Omental fat pad (tissue), 4 donors: Measurements from ENCODE around the gene SMIM32. TPM values are rescaled to one million over a fixed set of nuclear protein-coding genes. Genes with fewer than 3 reads are reported as not detected.
A peak's percentile ranks its signal among the peaks of the same experiment; 100 is the strongest.

Experiments
- ATAC-seq: fragments of 150-250 bp; one replicate; pipeline ENCODE4 v1.9.1; 2016; ENCODE audit warnings: mild to moderate bottlenecking, moderate library complexity; ENCODE audit not compliant: low FRiP score
- DNase-seq: peaks from one replicate; pipeline ENCODE4 v3.0.0-alpha.2; 2019; ENCODE audit warnings: low spot score
- total RNA-seq, 4 donors: library from RNA; depleted of rRNA; stranded (reverse); fragments of >200 nt; gene quantifications; one replicate each; pipeline ENCODE4 v1.1.0, GENCODE V29; 2016
- TF ChIP-seq, protein P1 (sequence below), 3 donors: fragments of 450-650 bp; IDR thresholded peaks; one replicate each; pipeline ENCODE4 v1.5.1; 2016 to 2017; ENCODE audit warnings: antibody characterized with exemption in 3 of 3, mild to moderate bottlenecking in 3 of 3, moderate library complexity in 2 of 3

The SMIM32 gene
- total RNA-seq, 4 donors from 2014 or later: not detected

DNA sequence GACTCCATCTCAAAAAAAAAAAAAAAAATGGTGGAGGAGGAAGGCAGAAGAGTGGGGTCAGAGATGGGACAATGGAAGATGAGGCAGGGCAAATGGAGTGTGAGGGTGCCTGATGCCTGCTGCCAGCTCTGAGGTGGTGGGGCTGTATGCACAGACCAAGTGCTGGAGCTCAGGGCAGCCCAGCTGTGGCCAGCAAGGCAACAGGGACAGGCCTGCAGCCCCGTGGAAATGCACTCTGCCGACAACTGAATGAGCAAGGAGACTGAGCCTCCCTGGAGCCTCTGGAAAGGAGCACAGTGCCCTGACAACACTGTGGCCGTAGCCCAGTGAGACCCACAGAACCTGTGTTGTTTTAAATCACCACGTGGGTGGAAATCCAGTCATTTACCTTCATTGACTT, 22.9 kb upstream of the SMIM32 start:
- ATAC-seq: no peak
- no peak for DNase-seq
- TF ChIP-seq, protein P1, sequence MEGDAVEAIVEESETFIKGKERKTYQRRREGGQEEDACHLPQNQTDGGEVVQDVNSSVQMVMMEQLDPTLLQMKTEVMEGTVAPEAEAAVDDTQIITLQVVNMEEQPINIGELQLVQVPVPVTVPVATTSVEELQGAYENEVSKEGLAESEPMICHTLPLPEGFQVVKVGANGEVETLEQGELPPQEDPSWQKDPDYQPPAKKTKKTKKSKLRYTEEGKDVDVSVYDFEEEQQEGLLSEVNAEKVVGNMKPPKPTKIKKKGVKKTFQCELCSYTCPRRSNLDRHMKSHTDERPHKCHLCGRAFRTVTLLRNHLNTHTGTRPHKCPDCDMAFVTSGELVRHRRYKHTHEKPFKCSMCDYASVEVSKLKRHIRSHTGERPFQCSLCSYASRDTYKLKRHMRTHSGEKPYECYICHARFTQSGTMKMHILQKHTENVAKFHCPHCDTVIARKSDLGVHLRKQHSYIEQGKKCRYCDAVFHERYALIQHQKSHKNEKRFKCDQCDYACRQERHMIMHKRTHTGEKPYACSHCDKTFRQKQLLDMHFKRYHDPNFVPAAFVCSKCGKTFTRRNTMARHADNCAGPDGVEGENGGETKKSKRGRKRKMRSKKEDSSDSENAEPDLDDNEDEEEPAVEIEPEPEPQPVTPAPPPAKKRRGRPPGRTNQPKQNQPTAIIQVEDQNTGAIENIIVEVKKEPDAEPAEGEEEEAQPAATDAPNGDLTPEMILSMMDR (IDR thresholded peaks at IDR 0.05): no peak

DNA sequence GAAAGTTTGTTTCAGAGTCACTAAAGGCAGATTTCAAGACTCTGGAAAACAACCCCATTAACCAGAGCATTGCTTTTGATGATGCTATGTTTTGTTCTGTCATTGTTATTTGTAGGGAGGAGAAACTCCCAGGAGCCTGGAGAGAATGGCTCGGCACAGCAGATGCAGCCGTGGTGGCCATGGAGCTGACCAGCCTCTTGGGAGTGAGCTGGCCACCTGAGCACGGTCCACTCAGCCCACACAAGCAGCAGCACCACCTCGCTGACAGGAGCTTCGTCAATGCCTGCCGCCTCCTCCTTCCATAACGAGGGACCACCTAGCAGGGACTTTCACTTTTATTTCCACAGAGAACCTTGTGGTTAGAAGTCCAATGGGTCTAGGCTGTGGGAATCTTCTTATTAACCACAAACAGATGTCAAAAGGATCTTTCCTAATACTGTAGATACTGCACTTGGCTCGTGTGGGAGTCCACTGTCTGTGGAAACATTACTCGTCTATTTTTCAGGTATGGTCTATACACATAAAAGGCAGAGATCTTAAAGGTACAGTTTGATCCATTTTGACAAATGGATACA, 21.0 kb upstream of the SMIM32 start:
- TF ChIP-seq, protein P1 (IDR thresholded peaks at IDR 0.05): no peak
- no peak for DNase-seq
- no peak for ATAC-seq

DNA sequence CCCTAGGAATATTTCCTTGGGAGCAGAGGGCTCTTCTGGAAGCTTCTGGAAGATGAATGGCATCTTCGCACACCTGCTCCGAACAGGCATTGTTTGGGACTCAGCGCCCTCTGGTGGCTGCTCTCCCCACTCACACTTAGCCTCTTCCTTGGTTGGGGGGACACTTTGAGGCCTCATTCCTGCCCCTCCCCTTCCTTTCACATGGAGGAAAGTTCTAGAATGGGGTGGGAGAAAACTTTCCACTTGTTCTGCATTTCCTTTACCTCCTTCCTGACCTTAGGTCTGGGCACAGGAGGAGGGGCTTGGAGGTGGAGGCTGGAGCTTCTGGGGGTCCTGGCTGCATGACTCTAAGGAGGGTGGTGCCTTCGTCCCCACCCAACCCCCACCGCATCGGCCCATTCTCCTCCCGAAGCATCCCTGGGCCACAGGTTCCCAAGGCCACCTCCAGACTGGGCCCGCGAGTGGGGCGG, 19.3 kb upstream of the SMIM32 start:
- ATAC-seq (no peak), DNase-seq (peak; percentile 31)
- TF ChIP-seq, protein P1 (IDR thresholded peaks at IDR 0.05): peak in 1 of 3 donors; percentile 79

DNA sequence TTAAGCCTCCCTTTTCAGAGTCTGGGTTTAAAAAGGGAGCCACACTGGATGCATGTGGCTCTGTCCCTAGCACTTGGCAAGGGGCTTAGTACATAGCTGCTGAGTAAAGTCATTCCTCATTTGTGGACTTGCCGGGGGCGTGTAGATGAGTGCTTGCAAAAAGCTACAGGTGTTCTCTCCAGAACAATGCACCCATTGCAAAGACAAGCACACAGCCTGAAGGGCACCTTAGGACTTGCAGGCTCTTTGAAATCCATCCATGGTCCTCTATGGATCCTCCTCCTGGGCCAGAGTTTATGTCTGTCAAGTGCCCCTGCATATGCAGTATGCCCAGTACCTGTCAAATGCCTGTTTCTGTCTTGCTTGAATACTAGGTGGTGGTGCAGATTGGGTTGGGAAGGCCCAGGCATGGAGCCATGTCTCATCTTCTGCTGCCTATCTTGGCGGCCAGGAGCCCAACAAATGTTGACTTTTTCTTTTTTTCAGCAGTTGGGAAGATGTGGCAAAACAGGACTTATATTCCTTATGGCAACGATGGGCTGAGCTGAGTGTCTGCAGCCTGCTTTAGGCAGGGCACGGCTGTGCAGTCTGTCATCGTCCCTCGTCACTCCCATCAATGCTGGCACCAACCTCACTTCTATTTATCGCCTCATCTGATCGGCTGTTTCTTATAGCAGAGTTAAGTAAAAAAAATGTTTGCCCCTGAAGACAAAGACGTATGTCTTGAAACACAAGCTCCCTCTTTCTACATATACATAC, 18.5 kb upstream of the SMIM32 start:
- no peak for ATAC-seq
- TF ChIP-seq, protein P1 (IDR thresholded peaks at IDR 0.05): no peak
- DNase-seq: no peak

DNA sequence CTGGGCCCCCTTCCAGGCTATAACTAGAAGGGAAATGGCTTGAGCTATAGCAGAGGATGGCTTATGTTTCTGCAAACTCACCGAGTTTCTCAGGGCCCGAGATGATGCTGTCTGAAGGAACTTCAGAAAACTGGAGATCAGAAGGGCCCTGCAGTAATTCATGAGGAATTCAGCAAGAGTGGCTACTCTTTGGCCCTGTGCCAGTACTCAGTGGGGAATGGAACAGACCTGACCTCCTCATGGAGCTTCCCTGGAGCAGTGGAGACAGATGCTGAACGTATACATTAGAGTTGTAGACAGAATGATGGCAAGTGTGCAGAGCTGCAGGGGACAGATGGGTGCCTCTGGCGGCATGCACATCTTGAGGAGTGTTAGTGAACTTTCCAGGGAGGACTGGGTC, 17.3 kb upstream of the SMIM32 start:
- TF ChIP-seq, protein P1 (IDR thresholded peaks at IDR 0.05): no peak
- DNase-seq: no peak
- no peak for ATAC-seq

DNA sequence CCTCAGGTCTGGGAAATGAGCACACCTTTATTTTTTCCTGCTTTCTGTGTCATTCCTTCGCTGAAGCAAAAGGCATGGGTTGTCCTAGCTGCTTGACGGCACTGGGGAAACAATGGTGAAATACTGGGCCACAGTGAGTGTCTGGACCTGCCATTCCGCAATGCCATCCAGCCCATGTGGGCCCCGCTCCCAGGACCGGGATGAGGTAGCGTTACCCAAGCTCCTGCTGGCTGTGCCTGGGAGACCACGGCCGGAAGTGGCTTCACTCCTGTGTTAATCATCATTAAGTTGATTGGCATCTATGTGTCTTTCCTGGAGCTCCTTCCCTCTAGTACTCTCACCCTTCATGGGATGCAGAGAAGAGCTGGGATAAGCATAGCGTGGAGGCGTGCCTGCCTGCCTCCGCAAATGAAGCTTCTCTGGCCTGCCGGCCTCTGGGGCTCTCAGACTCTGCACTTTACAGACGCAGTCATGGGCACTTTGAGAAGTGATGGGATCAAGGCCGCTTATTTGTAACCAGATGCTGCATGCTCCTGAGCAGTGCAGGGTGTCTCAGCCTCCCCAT, 16.5 kb upstream of the SMIM32 start:
- DNase-seq (no peak), ATAC-seq (no peak)
- TF ChIP-seq, protein P1 (IDR thresholded peaks at IDR 0.05): no peak
